Karpas-422 (cell line): Measurements from ENCODE around the gene GFOD2. TPM values are rescaled to one million over a fixed set of nuclear protein-coding genes. Genes with fewer than 3 reads are reported as not detected.

Experiments
- DNase-seq: peaks from one replicate; pipeline ENCODE4 v3.0.0-alpha.2; 2015
- H2AFZ ChIP-seq: fragments of 200-600 bp; sonication (generic); 2 replicates; pipeline ENCODE4 v1.6.1; 2014; ENCODE audit warnings: antibody characterized with exemption, low read length, mixed read lengths
- H3K27ac ChIP-seq: fragments of 200-600 bp; sonication (generic); 2 replicates; pipeline ENCODE4 v1.5.1; 2014; ENCODE audit warnings: mild to moderate bottlenecking, low read length, moderate library complexity
- H3K27me3 ChIP-seq: fragments of 200-600 bp; sonication (generic); 2 replicates; pipeline ENCODE4 v1.6.1; 2014; ENCODE audit warnings: low read length, mixed read lengths
- H3K36me3 ChIP-seq: fragments of 200-600 bp; sonication (generic); 2 replicates; pipeline ENCODE4 v1.6.1; 2014; ENCODE audit warnings: low read length, mixed read lengths; ENCODE audit not compliant: insufficient read depth
- H3K4me1 ChIP-seq: fragments of 200-600 bp; sonication (generic); 2 replicates; pipeline ENCODE4 v1.6.1; 2014; ENCODE audit warnings: mild to moderate bottlenecking, low read length, mixed read lengths
- H3K4me2 ChIP-seq: fragments of 200-600 bp; sonication (generic); 2 replicates; pipeline ENCODE4 v1.6.1; 2014; ENCODE audit warnings: low read length, low read depth, mild to moderate bottlenecking; ENCODE audit not compliant: poor library complexity, severe bottlenecking
- H3K4me3 ChIP-seq: fragments of 200-600 bp; sonication (generic); 2 replicates; pipeline ENCODE4 v1.5.1; 2014; ENCODE audit warnings: mild to moderate bottlenecking, antibody characterized with exemption, low read length, mixed read lengths
- H3K79me2 ChIP-seq: fragments of 200-600 bp; sonication (generic); 2 replicates; pipeline ENCODE4 v1.6.1; 2014; ENCODE audit warnings: mild to moderate bottlenecking, low read length, mixed read lengths
- H3K9ac ChIP-seq: fragments of 200-600 bp; sonication (generic); 2 replicates; pipeline ENCODE4 v1.6.0; 2014; ENCODE audit warnings: low read length
- H3K9me2 ChIP-seq: fragments of 200-600 bp; sonication (generic), shearing (Covaris generic); replicated peaks from 2 replicates; pipeline ENCODE4 v1.6.0; 2014; ENCODE audit warnings: mild to moderate bottlenecking, low read length, moderate library complexity; ENCODE audit not compliant: insufficient read depth
- H3K9me3 ChIP-seq: fragments of 300-700, 200-600 bp; sonication (generic); 2 replicates; pipeline ENCODE4 v1.6.1; 2014; ENCODE audit warnings: low read length, mixed read lengths
- H4K20me1 ChIP-seq: fragments of 200-600 bp; sonication (generic); 2 replicates; pipeline ENCODE4 v1.6.1; 2014; ENCODE audit warnings: mild to moderate bottlenecking, antibody characterized with exemption, low read length, low read depth; ENCODE audit not compliant: insufficient read depth
- total RNA-seq: library from RNA; depleted of rRNA; stranded (reverse); fragments of >200 nt; shearing (Covaris generic); gene quantifications from 2 replicates; pipeline ENCODE4 v1.2.3, GENCODE V29; 2014; ENCODE audit warnings: low replicate concordance

Gene GFOD2
- total RNA-seq, 1 experiment from 2014 or later, result 12.9 TPM

- H3K4me1 ChIP-seq, result peaks cover 21% of the 10 kb centered on the region
- peak within 1 kb of the TSS; percentile 70; the same call in 1 of the 2 replicates for H2AFZ ChIP-seq
- H3K4me3 ChIP-seq, result peak within 1 kb of the TSS; percentile 88
- peak within 1 kb of the TSS; percentile 96 for H3K9ac ChIP-seq
- H3K36me3 ChIP-seq, result no peaks in the 10 kb centered on the region
- no peaks in the 10 kb centered on the region for H3K27me3 ChIP-seq
- DNase-seq, result peak; percentile 100
- no peaks in the 10 kb centered on the region for H3K9me3 ChIP-seq
- peak within 1 kb of the TSS; percentile 76 for H3K27ac ChIP-seq
- H3K9me2 ChIP-seq, result no peaks in the 10 kb centered on the region
- peak within 1 kb of the TSS; percentile 99 for H3K4me2 ChIP-seq
- H3K79me2 ChIP-seq, result peaks cover 18% of the 10 kb centered on the region
- H4K20me1 ChIP-seq, result peaks cover 5% of the 10 kb centered on the region; the same call in 1 of the 2 replicates
Observed at GRCh38 chr16:67660564-67661028, 58.5 kb downstream of the GFOD2 start, which contains the start of gene PARD6A. TSS of gene PARD6A (plus strand) at chr16:67660960. CDS start at chr16:67661039, 79 bp downstream.

- Histone ChIP-seq H4K20me1 (peaks cover 5% of the 10 kb centered on the region; the same call in 1 of the 2 replicates), H3K27ac (peak within 1 kb of the TSS; percentile 76), H3K79me2 (peaks cover 18% of the 10 kb centered on the region), H3K9ac (peak within 1 kb of the TSS; percentile 96), H3K9me3 (no peaks in the 10 kb centered on the region), H3K4me2 (peak within 1 kb of the TSS; percentile 99), H3K4me1 (peaks cover 19% of the 10 kb centered on the region), H2AFZ (peak within 1 kb of the TSS; percentile 70; the same call in 1 of the 2 replicates), H3K27me3 (no peaks in the 10 kb centered on the region), H3K36me3 (no peaks in the 10 kb centered on the region), H3K9me2 (no peaks in the 10 kb centered on the region), H3K4me3 (peak within 1 kb of the TSS; percentile 88)
- DNase-seq, result peak; percentile 98
Observed at GRCh38 chr16:67659675-67660563, 59.2 kb downstream of the GFOD2 start, which contains the start of gene ACD. TSS of gene ACD (minus strand) at chr16:67660260. CDS start at chr16:67660220, 40 bp downstream.

- H4K20me1 ChIP-seq, result peaks cover 5% of the 10 kb centered on the region; the same call in 1 of the 2 replicates
- H3K4me1 ChIP-seq, result peaks cover 19% of the 10 kb centered on the region
- H3K27ac ChIP-seq, result peak overlapping the region; percentile 76; the same call in 1 of the 2 replicates
- no peaks in the 10 kb centered on the region for H3K27me3 ChIP-seq
- DNase-seq, result no peak
- H3K36me3 ChIP-seq, result no peaks in the 10 kb centered on the region
- H2AFZ ChIP-seq, result no peak overlapping the region
- H3K4me3 ChIP-seq, result peak overlapping the region; percentile 80
- H3K79me2 ChIP-seq, result peaks cover 18% of the 10 kb centered on the region
- no peaks in the 10 kb centered on the region for H3K9me2 ChIP-seq
- no peaks in the 10 kb centered on the region for H3K9me3 ChIP-seq
- peak overlapping the region; percentile 99 for H3K4me2 ChIP-seq
- H3K9ac ChIP-seq, result peak overlapping the region; percentile 96
Observed at GRCh38 chr16:67658849-67659674, 60.1 kb downstream of the GFOD2 start.

GRCh38 chr16:67657751-67658518, 61.2 kb downstream of the GFOD2 start:
- Histone ChIP-seq H3K9me2 (no peaks in the 10 kb centered on the region), H3K27ac (no peak overlapping the region), H2AFZ (no peak overlapping the region), H3K4me3 (no peak overlapping the region), H3K36me3 (no peaks in the 10 kb centered on the region), H3K9me3 (no peaks in the 10 kb centered on the region), H3K9ac (peak overlapping the region; percentile 96; the same call in 1 of the 2 replicates), H3K79me2 (peaks cover 18% of the 10 kb centered on the region), H4K20me1 (peaks cover 5% of the 10 kb centered on the region; the same call in 1 of the 2 replicates), H3K4me2 (peak overlapping the region; percentile 99), H3K4me1 (peaks cover 19% of the 10 kb centered on the region), H3K27me3 (no peaks in the 10 kb centered on the region)
- DNase-seq, result no peak

GRCh38 chr16:67657017-67657608, 62.0 kb downstream of the GFOD2 start:
- H3K4me3 ChIP-seq, result no peak overlapping the region
- no peak overlapping the region for H3K9ac ChIP-seq
- no peak for DNase-seq
- H3K27me3 ChIP-seq, result no peaks in the 10 kb centered on the region
- no peak overlapping the region for H2AFZ ChIP-seq
- no peaks in the 10 kb centered on the region for H3K9me3 ChIP-seq
- H3K4me2 ChIP-seq, result no peak overlapping the region
- H3K4me1 ChIP-seq, result peaks cover 19% of the 10 kb centered on the region
- no peak overlapping the region for H3K27ac ChIP-seq
- H4K20me1 ChIP-seq, result peaks cover 5% of the 10 kb centered on the region; the same call in 1 of the 2 replicates
- H3K79me2 ChIP-seq, result peaks cover 18% of the 10 kb centered on the region
- H3K36me3 ChIP-seq, result no peaks in the 10 kb centered on the region
- no peaks in the 10 kb centered on the region for H3K9me2 ChIP-seq

GRCh38 chr16:67656344-67657016, 62.6 kb downstream of the GFOD2 start:
- H4K20me1 ChIP-seq, result peaks cover 5% of the 10 kb centered on the region; the same call in 1 of the 2 replicates
- no peaks in the 10 kb centered on the region for H3K27me3 ChIP-seq
- no peak overlapping the region for H3K4me3 ChIP-seq
- H3K9ac ChIP-seq, result no peak overlapping the region
- H3K36me3 ChIP-seq, result no peaks in the 10 kb centered on the region
- H3K79me2 ChIP-seq, result peaks cover 18% of the 10 kb centered on the region
- H3K9me2 ChIP-seq, result no peaks in the 10 kb centered on the region
- H3K4me1 ChIP-seq, result peaks cover 15% of the 10 kb centered on the region
- no peak overlapping the region for H3K27ac ChIP-seq
- H2AFZ ChIP-seq, result no peak overlapping the region
- no peak overlapping the region for H3K4me2 ChIP-seq
- no peaks in the 10 kb centered on the region for H3K9me3 ChIP-seq
- DNase-seq, result no peak

- Histone ChIP-seq H3K4me3 (no peak overlapping the region), H3K9me2 (no peaks in the 10 kb centered on the region), H3K27ac (no peak overlapping the region), H3K9ac (no peak overlapping the region), H3K4me1 (peaks cover 10% of the 10 kb centered on the region), H3K79me2 (peaks cover 18% of the 10 kb centered on the region), H3K27me3 (no peaks in the 10 kb centered on the region), H3K36me3 (no peaks in the 10 kb centered on the region), H2AFZ (no peak overlapping the region), H3K4me2 (no peak overlapping the region), H4K20me1 (peaks cover 5% of the 10 kb centered on the region; the same call in 1 of the 2 replicates), H3K9me3 (no peaks in the 10 kb centered on the region)
- DNase-seq, result no peak
Observed at GRCh38 chr16:67655363-67655762, 63.8 kb downstream of the GFOD2 start.
